GM10266 (cell line): ENCODE data around the gene RYR2.
"Not testable (repeated sequence)": the region's sequence is repeated elsewhere in the genome, so short reads cannot be mapped to it uniquely, and the experiment has no call there.

Source experiments
- DNase-seq: peaks from one replicate; pipeline ENCODE4 v3.0.0; 2012; ENCODE audit errors: extremely low spot score
- CTCF ChIP-seq: IDR thresholded peaks from 2 replicates; pipeline ENCODE4 v1.5.1; 2012; ENCODE audit warnings: mild to moderate bottlenecking, low read depth; ENCODE audit not compliant: control insufficient read depth, insufficient read depth; ENCODE audit errors: missing control alignments

Gene RYR2

GRCh38 chr1:237809099-237809498, 767.1 kb downstream of the RYR2 start:
- no peak for DNase-seq
- TF ChIP-seq CTCF = no peak

GRCh38 chr1:237811633-237812032, 769.6 kb downstream of the RYR2 start:
- no peak for TF ChIP-seq CTCF
- DNase-seq = no peak

GRCh38 chr1:237812061-237812460, 770.1 kb downstream of the RYR2 start:
- no peak for TF ChIP-seq CTCF
- no peak for DNase-seq

- no peak for DNase-seq
- TF ChIP-seq CTCF = peak; percentile 37
Measured at GRCh38 chr1:237814319-237814924, 772.4 kb downstream of the RYR2 start.

GRCh38 chr1:237817277-237817676, 775.3 kb downstream of the RYR2 start:
- no peak for DNase-seq
- TF ChIP-seq CTCF = no peak

- not testable (repeated sequence) for DNase-seq
Measured at GRCh38 chr1:237820634-237821033, 778.6 kb downstream of the RYR2 start.

- no peak for TF ChIP-seq CTCF
- DNase-seq = no peak
Measured at GRCh38 chr1:237832858-237833257, 790.9 kb downstream of the RYR2 start.

- no peak for TF ChIP-seq CTCF
- no peak for DNase-seq
Measured at GRCh38 chr1:237834048-237834447, 792.1 kb downstream of the RYR2 start.
